Left ventricle myocardium inferior (tissue), 1 donor: ENCODE data around the gene KCND2. TPM values are rescaled to one million over a fixed set of nuclear protein-coding genes. Genes with fewer than 3 reads are reported as not detected.

Source experiments
- DNase-seq: peaks from one replicate; pipeline ENCODE4 v3.0.0-alpha.2; 2020
- H3K27ac ChIP-seq: fragments of 200-600 bp; replicated peaks from 2 replicates; pipeline ENCODE4 v1.8.0; 2021
- H3K27me3 ChIP-seq: fragments of 200-600 bp; 2 replicates; pipeline ENCODE4 v1.8.0; 2021; ENCODE audit warnings: low read depth
- H3K36me3 ChIP-seq: fragments of 200-600 bp; 2 replicates; pipeline ENCODE4 v1.8.0; 2021
- H3K4me1 ChIP-seq: fragments of 200-600 bp; 2 replicates; pipeline ENCODE4 v1.8.0; 2021
- H3K4me3 ChIP-seq: fragments of 200-600 bp; 2 replicates; pipeline ENCODE4 v1.8.0; 2021; ENCODE audit warnings: mild to moderate bottlenecking, moderate library complexity
- H3K9me3 ChIP-seq: fragments of 200-600 bp; replicated peaks from 2 replicates; pipeline ENCODE4 v1.8.0; 2021
- intact Hi-C: fragments of 100-400 bp; cut with micrococcal nuclease; formaldehyde crosslinking; loops from one replicate; pipeline ENCODE4 v1.11.0; 2022
- total RNA-seq: library from RNA; stranded (reverse); fragmentation: NEBNext Ultra II Directional; extraction: Animal tissue kit (Norgen Biotek cat#: 25700); gene quantifications from one replicate; pipeline ENCODE4 v1.2.1, GENCODE V29; 2021
- TF ChIP-seq, protein P1 (sequence below): fragments of 200-600 bp; IDR thresholded peaks from 2 replicates; pipeline ENCODE4 v1.8.0; 2021; ENCODE audit warnings: antibody characterized with exemption, mild to moderate bottlenecking, borderline replicate concordance
- donor health status: DM: no; HTN: yes; CAD: no; lungs with severe emphysema.

Gene KCND2
- total RNA-seq, 1 donor from 2014 or later = not detected

DNA sequence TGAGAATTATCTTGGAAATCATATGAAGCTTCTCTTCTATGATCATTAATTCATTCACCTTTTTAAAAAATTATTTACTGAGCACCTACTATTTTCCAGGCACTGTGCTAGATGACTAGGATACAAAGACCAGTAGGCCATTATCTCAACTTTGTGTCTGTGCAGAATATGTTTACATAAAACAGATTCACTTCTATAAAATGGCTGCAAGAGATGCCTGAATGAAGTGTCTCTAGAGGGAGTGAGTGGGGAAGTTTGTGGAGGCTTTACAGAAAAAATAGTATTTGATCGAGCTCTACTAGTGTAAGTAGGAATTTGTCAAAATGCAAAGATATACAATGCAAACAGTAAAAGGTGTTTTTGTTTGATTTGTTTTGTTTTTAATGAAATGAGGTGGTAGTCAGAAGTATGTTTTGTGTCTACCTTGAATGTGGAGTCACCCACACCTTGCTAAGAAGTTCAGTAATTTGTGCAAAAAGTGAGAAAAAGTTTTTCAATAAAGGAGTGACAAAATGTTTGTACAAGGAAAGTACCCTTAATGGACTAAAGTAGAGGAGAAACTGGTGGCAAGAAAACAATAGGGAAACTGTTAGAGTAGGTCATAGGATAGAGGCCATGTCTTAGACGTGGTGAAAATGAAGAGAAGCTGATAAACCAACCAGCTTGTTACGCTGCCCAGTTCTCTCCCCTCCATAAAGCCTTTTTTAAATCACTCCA is 125.5 kb downstream of the KCND2 start:
- Histone ChIP-seq H3K27me3 (no peaks in the 10 kb centered on the region), H3K4me3 (no peak overlapping the region), H3K27ac (no peak overlapping the region), H3K9me3 (no peaks in the 10 kb centered on the region), H3K4me1 (no peaks in the 10 kb centered on the region), H3K36me3 (no peaks in the 10 kb centered on the region)
- TF ChIP-seq, protein P1, sequence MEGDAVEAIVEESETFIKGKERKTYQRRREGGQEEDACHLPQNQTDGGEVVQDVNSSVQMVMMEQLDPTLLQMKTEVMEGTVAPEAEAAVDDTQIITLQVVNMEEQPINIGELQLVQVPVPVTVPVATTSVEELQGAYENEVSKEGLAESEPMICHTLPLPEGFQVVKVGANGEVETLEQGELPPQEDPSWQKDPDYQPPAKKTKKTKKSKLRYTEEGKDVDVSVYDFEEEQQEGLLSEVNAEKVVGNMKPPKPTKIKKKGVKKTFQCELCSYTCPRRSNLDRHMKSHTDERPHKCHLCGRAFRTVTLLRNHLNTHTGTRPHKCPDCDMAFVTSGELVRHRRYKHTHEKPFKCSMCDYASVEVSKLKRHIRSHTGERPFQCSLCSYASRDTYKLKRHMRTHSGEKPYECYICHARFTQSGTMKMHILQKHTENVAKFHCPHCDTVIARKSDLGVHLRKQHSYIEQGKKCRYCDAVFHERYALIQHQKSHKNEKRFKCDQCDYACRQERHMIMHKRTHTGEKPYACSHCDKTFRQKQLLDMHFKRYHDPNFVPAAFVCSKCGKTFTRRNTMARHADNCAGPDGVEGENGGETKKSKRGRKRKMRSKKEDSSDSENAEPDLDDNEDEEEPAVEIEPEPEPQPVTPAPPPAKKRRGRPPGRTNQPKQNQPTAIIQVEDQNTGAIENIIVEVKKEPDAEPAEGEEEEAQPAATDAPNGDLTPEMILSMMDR = no peak
- no peak for DNase-seq
- intact Hi-C loops = no loop called here

DNA sequence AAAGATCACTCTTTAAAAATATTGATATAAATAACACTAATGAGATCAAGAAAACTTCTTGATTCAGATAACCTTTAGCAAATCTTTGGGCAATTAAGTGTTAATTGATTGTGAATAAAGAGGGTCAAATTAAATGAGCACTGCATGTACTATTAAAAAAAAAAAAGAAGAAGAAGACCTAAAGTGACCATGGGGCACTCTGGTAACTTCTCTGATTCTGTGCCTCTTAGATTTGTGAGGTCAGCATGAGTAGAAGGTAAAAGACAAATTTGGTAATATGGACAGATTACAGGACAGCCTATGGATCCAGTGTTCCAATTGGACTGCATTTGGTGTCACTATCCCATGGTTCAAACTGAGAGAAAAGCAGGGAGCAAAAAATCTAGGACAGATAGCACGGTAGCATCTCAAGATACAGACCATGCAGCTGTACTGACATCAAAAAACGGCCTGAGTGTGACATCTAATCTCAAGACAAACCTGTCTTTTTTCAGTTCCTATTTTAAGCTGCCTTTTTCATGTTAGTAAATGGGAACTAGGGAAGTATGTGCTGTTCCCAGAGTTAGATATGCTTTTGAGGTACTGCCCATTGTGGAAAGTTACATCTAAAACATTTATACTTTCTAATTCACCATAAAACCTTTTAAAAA is 128.0 kb downstream of the KCND2 start:
- DNase-seq = no peak
- no peaks in the 10 kb centered on the region for H3K9me3 ChIP-seq
- no peak overlapping the region for H3K4me3 ChIP-seq
- no peaks in the 10 kb centered on the region for H3K4me1 ChIP-seq
- no peak overlapping the region for H3K27ac ChIP-seq
- TF ChIP-seq, protein P1 = no peak
- H3K27me3 ChIP-seq = no peaks in the 10 kb centered on the region
- intact Hi-C loops = no loop called here
- no peaks in the 10 kb centered on the region for H3K36me3 ChIP-seq

DNA sequence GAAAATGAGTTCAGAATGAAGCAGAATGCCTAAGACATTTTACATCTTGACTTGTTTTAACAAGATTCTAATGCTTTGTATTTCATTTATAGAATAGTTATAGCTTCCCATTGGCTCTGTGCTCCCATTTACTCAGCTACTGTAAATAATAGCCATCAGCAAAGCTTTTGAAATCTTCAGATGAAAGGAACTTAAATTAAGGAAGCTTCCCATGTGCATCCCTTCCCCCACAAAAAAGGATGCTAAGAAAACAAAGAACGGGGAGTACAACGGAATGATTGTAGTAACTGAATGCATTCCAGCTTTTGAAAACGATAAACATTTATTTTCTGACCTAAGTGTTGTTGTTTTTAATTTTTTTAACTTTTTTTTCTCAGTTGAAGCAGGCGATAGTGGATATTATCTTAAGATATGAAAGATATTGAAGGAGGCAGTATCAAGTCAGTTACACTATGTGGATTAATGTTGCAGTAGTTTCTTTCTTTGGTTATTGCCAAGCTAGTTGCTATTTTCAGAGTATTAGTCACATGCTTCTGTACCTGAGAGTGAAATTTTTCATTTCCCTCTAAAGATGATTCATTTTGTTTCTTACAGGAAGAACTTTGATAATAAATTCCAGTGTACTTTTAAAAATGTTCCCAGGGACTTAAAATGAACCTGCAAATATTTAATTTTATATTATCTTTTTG is 129.2 kb downstream of the KCND2 start:
- no peak for DNase-seq
- Histone ChIP-seq H3K9me3 (no peaks in the 10 kb centered on the region), H3K27ac (no peak overlapping the region), H3K27me3 (no peaks in the 10 kb centered on the region), H3K4me1 (no peaks in the 10 kb centered on the region), H3K36me3 (no peaks in the 10 kb centered on the region), H3K4me3 (no peak overlapping the region)
- intact Hi-C loops = no loop called here
- TF ChIP-seq, protein P1 = no peak

DNA sequence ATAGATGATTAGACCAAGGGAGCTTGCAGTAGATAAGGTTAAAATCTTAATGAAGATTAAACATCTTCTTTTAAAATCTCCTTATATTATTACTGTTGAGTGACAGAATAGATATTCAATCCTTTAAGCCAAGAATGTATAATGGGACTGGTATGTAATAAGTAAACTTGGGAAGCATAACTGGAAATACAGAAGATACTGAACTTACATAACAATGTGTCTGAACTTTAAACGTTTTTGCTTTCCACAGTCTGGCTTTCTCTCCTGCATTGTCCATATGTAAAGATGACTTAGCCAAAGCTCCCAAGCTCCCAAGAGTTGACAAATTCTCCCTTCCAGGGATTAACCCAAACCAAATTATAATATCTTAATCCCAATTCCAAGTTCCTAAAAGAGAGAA is 129.8 kb downstream of the KCND2 start:
- H3K36me3 ChIP-seq = no peaks in the 10 kb centered on the region
- no peak for DNase-seq
- intact Hi-C loops = no loop called here
- H3K27ac ChIP-seq = no peak overlapping the region
- no peaks in the 10 kb centered on the region for H3K9me3 ChIP-seq
- TF ChIP-seq, protein P1 = no peak
- H3K27me3 ChIP-seq = no peaks in the 10 kb centered on the region
- no peak overlapping the region for H3K4me3 ChIP-seq
- no peaks in the 10 kb centered on the region for H3K4me1 ChIP-seq

DNA sequence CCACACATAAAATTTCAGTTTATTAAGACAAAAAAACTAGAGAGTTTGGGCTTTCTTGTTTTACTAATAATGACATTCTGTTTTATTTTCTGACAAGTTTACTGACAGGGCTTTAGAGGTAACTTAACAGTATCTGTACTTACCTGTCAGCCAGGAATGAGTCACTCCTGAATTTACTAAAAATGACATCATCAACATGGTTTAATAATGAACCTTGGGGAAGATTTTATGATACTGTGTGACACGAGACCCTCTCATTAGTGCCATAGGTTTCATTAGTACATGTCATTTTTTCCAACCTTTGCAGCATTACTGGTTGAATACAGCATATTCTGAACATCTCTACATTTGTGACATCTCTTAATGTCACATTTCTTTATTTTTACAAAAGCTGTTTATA is 131.1 kb downstream of the KCND2 start:
- intact Hi-C loops = no loop called here

More for the DNA sequence above, 131.1 kb downstream of the KCND2 start:
- TF ChIP-seq, protein P1 = no peak
- H3K27ac ChIP-seq = no peak overlapping the region
- no peaks in the 10 kb centered on the region for H3K4me1 ChIP-seq
- H3K36me3 ChIP-seq = no peaks in the 10 kb centered on the region
- DNase-seq = no peak
- no peaks in the 10 kb centered on the region for H3K9me3 ChIP-seq
- H3K27me3 ChIP-seq = no peaks in the 10 kb centered on the region
- no peak overlapping the region for H3K4me3 ChIP-seq
